PC-9 (cell line): ENCODE results near the gene CIZ1. TPM values are rescaled to one million over a fixed set of nuclear protein-coding genes. Genes with fewer than 3 reads are reported as not detected.

Experiments used
- BruUV-seq: library from RNA; stranded (reverse); fragments of 400-500 nt; replicated peaks from 2 replicates; lab custom pipeline; 2021; lab: Mats Ljungman, UMichigan
- CTCF ChIA-PET: fragments of 300-600 bp; sonication (Branson Sonifier 250); formaldehyde crosslinking; loops from one replicate; lab custom pipeline; 2022; ENCODE audit warnings: antibody characterized with exemption; lab: Charles Lee
- POLR2A ChIA-PET: fragments of 300-600 bp; sonication (Branson Sonifier 250); formaldehyde crosslinking; loops from one replicate; lab custom pipeline; 2022; ENCODE audit warnings: antibody characterized with exemption; ENCODE audit not compliant: unreplicated experiment; lab: Charles Lee
- DNase-seq, 2 experiments: peaks; one replicate each; pipeline versions ENCODE4 v3.0.0 to v3.0.0-alpha.2; 2015 to 2022; ENCODE audit warnings: mixed read lengths in 1 of 2
- H2AFZ ChIP-seq: fragments of 200-600 bp; sonication (generic); 2 replicates; pipeline ENCODE4 v1.8.1; 2017; ENCODE audit warnings: antibody characterized with exemption
- H3F3A ChIP-seq: fragments of 200-600 bp; sonication (generic); 2 replicates; pipeline ENCODE4 v1.8.1; 2017; ENCODE audit warnings: antibody characterized with exemption, mild to moderate bottlenecking, low read depth; ENCODE audit not compliant: insufficient read depth
- H3K27ac ChIP-seq: fragments of 200-600 bp; sonication (generic); 2 replicates; pipeline ENCODE4 v1.6.1; 2016; ENCODE audit warnings: mixed run types
- H3K27me3 ChIP-seq: fragments of 200-600 bp; sonication (generic); 2 replicates; pipeline ENCODE4 v1.6.1; 2016; ENCODE audit warnings: low read depth, mixed run types; ENCODE audit not compliant: insufficient read depth
- H3K36me3 ChIP-seq: fragments of 200-600 bp; sonication (generic); 2 replicates; pipeline ENCODE4 v1.6.1; 2016; ENCODE audit warnings: low read depth, mixed run types
- H3K4me1 ChIP-seq: fragments of 200-600 bp; sonication (generic); replicated peaks from 2 replicates; pipeline ENCODE4 v1.6.1; 2016; ENCODE audit warnings: mixed run types; ENCODE audit not compliant: insufficient read depth
- H3K4me2 ChIP-seq: fragments of 200-600 bp; sonication (generic); 2 replicates; pipeline ENCODE4 v1.6.1; 2017; ENCODE audit warnings: mixed run types
- H3K4me3 ChIP-seq: fragments of 200-600 bp; sonication (generic); 2 replicates; pipeline ENCODE4 v1.6.1; 2016; ENCODE audit warnings: mixed run types
- H3K79me2 ChIP-seq: fragments of 200-600 bp; sonication (generic); 2 replicates; pipeline ENCODE4 v1.6.1; 2017; ENCODE audit warnings: low read depth, mixed run types
- H3K9me2 ChIP-seq: fragments of 200-600 bp; sonication (generic); 2 replicates; pipeline ENCODE4 v1.8.1; 2017; ENCODE audit warnings: mild to moderate bottlenecking; ENCODE audit not compliant: insufficient read depth
- H3K9me3 ChIP-seq: fragments of 200-600 bp; sonication (generic); 2 replicates; pipeline ENCODE4 v1.8.1; 2016; ENCODE audit warnings: low read depth; ENCODE audit not compliant: insufficient read depth
- H4K20me1 ChIP-seq: fragments of 200-600 bp; sonication (generic); 2 replicates; pipeline ENCODE4 v1.8.1; 2017; ENCODE audit not compliant: insufficient read depth
- CTCF ChIP-seq: fragments of 200-600 bp; sonication (generic); conservative IDR thresholded peaks from 2 replicates; pipeline ENCODE4 v1.6.1; 2017; ENCODE audit warnings: mixed run types, antibody characterized with exemption, mild to moderate bottlenecking, moderate library complexity
- EZH2 ChIP-seq: fragments of 200-600 bp; sonication (generic); IDR thresholded peaks from 2 replicates; pipeline ENCODE4 v1.8.0; 2017; ENCODE audit warnings: antibody characterized with exemption, low read depth
- intact Hi-C: fragments of 100-400 bp; cut with micrococcal nuclease; formaldehyde crosslinking; loops from one replicate; pipeline ENCODE4 v1.10.0; 2022; ENCODE audit not compliant: unreplicated experiment
- total RNA-seq: library from RNA; stranded (reverse); gene quantifications from 2 replicates; pipeline ENCODE4 v1.2.3, GENCODE V29; 2021

CIZ1 gene
- total RNA-seq, 1 experiment from 2014 or later: 213 TPM

GRCh38 chr9:128144239-128145181, 46.9 kb downstream of the CIZ1 start:
- H3K36me3 ChIP-seq: no peaks in the 10 kb centered on the region
- no peak for TF ChIP-seq CTCF
- no peak for TF ChIP-seq EZH2
- H4K20me1 ChIP-seq: no peaks in the 10 kb centered on the region
- no peaks in the 10 kb centered on the region for H3K27me3 ChIP-seq
- no peaks in the 10 kb centered on the region for H3K9me3 ChIP-seq
- H3K4me2 ChIP-seq: peak overlapping the region; percentile 72
- DNase-seq: no peak
- H3K4me1 ChIP-seq: peaks cover 74% of the 10 kb centered on the region
- ChIA-PET POLR2A (interaction anchor here (0.6 kb wide), 1 partner anchor 16 kb away, joined by 3 read pairs; no protein-coding TSS in a partner anchor), CTCF (interaction anchor here (0.5 kb wide), 1 partner anchor 25 kb away, joined by 3 read pairs; no protein-coding TSS in a partner anchor)
- TSS peak; percentile 16 for BruUV-seq
- H3K27ac ChIP-seq: peak overlapping the region; percentile 87
- no peaks in the 10 kb centered on the region for H3K9me2 ChIP-seq
- intact Hi-C loops: loop anchor here (5.0 kb wide), 1 partner anchor 48 kb away; the partner anchor contains the start of gene CIZ1
- peaks cover 27% of the 10 kb centered on the region; the same call in 1 of the 2 replicates for H3K79me2 ChIP-seq
- peaks cover 65% of the 10 kb centered on the region for H3F3A ChIP-seq
- no peak overlapping the region for H2AFZ ChIP-seq
- H3K4me3 ChIP-seq: no peak overlapping the region

DNA sequence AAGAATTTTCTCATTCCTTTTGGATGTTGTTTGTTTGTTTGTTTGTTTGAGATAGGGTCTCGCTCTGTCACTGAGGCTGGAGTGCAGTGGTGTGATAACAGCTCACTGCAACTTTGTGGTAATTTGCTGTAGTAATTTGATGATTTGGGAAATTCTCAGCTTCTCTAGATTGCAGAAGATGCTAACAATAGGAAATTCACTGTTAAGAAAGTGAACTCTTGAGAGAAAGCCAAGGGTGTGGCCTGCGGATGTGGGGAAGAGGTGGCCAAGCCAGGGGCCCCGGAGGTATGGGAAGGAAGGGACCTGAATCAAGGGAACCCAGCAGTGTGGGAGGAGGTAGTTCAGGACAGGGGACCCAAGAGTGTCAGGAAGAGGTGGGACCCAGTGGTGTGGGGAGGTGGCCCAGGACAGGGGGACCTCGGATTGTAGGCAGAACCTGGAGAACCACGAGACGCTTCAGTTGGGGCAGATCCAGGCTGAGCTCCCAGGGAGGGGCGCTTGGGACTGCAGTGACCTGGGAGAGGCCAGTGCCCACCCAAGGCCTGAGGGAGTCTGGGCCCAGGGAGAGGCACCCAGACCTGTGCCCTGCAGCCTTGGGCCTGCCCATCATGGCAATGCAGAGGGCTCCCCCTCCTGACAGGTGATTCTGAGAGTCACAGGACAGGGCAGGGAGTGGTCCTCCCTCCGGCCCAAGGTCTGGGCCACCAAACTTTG, 47.7 kb downstream of the CIZ1 start:
- H2AFZ ChIP-seq: no peak overlapping the region
- intact Hi-C loops: no loop called here
- no peaks in the 10 kb centered on the region for H4K20me1 ChIP-seq
- H3K4me2 ChIP-seq: peak overlapping the region; percentile 72
- no peaks in the 10 kb centered on the region for H3K9me3 ChIP-seq
- POLR2A ChIA-PET: no interaction called here
- H3K4me3 ChIP-seq: no peak overlapping the region
- H3K27me3 ChIP-seq: no peaks in the 10 kb centered on the region
- no peak for TF ChIP-seq CTCF
- TF ChIP-seq EZH2: no peak
- H3K4me1 ChIP-seq: peaks cover 73% of the 10 kb centered on the region
- peak overlapping the region; percentile 87 for H3K27ac ChIP-seq
- H3K9me2 ChIP-seq: no peaks in the 10 kb centered on the region
- no TSS peak for BruUV-seq
- peak; percentile 50 to 69 for DNase-seq
- H3F3A ChIP-seq: peaks cover 59% of the 10 kb centered on the region
- H3K36me3 ChIP-seq: no peaks in the 10 kb centered on the region
- H3K79me2 ChIP-seq: peaks cover 25% of the 10 kb centered on the region; the same call in 1 of the 2 replicates
- CTCF ChIA-PET: interaction anchor here (0.7 kb wide), 1 partner anchor 151 kb away, joined by 5 read pairs; no protein-coding TSS in a partner anchor

DNA sequence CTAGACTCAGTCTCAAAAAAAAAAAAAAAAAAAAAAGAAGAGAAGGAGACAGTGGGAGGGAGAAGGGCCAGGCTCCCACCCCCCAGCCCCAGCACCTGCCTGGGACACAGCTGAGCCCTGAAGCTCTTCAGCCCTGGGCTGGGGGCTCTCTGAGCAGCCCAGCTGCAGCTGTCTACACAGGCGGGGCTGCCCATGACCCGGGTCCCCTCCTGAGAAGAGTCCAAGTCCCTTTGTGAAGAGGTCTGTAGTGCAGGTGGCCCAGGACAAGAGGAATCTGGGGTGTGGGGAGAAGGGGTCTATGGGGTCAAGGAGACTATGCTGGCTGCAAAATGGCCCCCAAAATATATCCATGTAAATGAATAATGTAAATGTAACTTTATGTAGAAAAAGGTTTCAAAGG, 48.8 kb downstream of the CIZ1 start:
- H3K27ac ChIP-seq: peak overlapping the region; percentile 87

More for the DNA sequence above, 48.8 kb downstream of the CIZ1 start:
- no peaks in the 10 kb centered on the region for H3K9me3 ChIP-seq
- no TSS peak for BruUV-seq
- DNase-seq: no peak
- peaks cover 68% of the 10 kb centered on the region for H3K4me1 ChIP-seq
- H3K27me3 ChIP-seq: no peaks in the 10 kb centered on the region
- ChIA-PET CTCF (interaction anchor here (0.6 to 0.7 kb wide), 2 partner anchors 98 to 268 kb away, joined by 4 to 7 read pairs; no protein-coding TSS in a partner anchor), POLR2A (interaction anchor here (0.7 kb wide), 1 partner anchor 18 kb away, joined by 15 read pairs; the partner anchor contains the start of gene BBLN)
- H3K4me3 ChIP-seq: no peak overlapping the region
- H3K9me2 ChIP-seq: no peaks in the 10 kb centered on the region
- intact Hi-C loops: no loop called here
- TF ChIP-seq CTCF: no peak
- no peak for TF ChIP-seq EZH2
- H3F3A ChIP-seq: peaks cover 51% of the 10 kb centered on the region
- H4K20me1 ChIP-seq: no peaks in the 10 kb centered on the region
- H2AFZ ChIP-seq: no peak overlapping the region
- peak overlapping the region; percentile 72 for H3K4me2 ChIP-seq
- H3K79me2 ChIP-seq: peaks cover 16% of the 10 kb centered on the region; the same call in 1 of the 2 replicates
- no peaks in the 10 kb centered on the region for H3K36me3 ChIP-seq
